ENCODE measurements around the gene IRS1. TPM values are rescaled to one million over a fixed set of nuclear protein-coding genes. Genes with fewer than 3 reads are reported as not detected.

The IRS1 gene
- polyA plus RNA-seq, 1 experiment: 13.0 TPM

DNA sequence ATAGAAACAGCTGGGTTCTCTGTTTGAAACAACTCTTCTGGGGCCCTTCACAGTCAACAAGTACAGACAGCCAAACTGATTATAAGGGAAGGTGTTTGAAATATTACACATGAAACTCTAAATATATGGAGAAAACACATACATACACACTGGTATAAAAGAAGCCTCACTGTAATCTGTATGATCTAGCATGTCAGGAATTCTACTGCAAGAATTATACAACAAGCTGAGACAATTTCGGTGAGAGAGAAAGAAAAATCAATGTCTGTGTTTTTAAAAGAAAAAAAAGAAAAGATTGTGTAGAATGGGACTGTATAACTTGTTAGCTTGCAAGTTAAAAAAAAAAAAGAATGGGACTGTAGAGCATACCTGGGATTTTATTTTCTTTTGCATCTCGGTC is 26.3 kb downstream of the IRS1 start:
- POLR2A ChIA-PET: no interaction called here
- CTCF ChIA-PET: no interaction called here
- TF ChIP-seq, protein P1, sequence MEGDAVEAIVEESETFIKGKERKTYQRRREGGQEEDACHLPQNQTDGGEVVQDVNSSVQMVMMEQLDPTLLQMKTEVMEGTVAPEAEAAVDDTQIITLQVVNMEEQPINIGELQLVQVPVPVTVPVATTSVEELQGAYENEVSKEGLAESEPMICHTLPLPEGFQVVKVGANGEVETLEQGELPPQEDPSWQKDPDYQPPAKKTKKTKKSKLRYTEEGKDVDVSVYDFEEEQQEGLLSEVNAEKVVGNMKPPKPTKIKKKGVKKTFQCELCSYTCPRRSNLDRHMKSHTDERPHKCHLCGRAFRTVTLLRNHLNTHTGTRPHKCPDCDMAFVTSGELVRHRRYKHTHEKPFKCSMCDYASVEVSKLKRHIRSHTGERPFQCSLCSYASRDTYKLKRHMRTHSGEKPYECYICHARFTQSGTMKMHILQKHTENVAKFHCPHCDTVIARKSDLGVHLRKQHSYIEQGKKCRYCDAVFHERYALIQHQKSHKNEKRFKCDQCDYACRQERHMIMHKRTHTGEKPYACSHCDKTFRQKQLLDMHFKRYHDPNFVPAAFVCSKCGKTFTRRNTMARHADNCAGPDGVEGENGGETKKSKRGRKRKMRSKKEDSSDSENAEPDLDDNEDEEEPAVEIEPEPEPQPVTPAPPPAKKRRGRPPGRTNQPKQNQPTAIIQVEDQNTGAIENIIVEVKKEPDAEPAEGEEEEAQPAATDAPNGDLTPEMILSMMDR (IDR thresholded peaks at IDR 0.05; ENCODE audit: insufficient read depth, low read depth, low read length): no peak
- no peaks in the 10 kb centered on the region for H3K27me3 ChIP-seq (ENCODE audit: control insufficient read depth, insufficient read depth, low read length)
- H3K4me3 ChIP-seq (ENCODE audit: low read depth, low read length): no peak overlapping the region
- no peak for DNase-seq (ENCODE audit: low read depth)
- peaks cover 2% of the 10 kb centered on the region; the same call in 1 of the 2 replicates for H3K36me3 ChIP-seq (ENCODE audit: control insufficient read depth, insufficient read depth, low read length)

DNA sequence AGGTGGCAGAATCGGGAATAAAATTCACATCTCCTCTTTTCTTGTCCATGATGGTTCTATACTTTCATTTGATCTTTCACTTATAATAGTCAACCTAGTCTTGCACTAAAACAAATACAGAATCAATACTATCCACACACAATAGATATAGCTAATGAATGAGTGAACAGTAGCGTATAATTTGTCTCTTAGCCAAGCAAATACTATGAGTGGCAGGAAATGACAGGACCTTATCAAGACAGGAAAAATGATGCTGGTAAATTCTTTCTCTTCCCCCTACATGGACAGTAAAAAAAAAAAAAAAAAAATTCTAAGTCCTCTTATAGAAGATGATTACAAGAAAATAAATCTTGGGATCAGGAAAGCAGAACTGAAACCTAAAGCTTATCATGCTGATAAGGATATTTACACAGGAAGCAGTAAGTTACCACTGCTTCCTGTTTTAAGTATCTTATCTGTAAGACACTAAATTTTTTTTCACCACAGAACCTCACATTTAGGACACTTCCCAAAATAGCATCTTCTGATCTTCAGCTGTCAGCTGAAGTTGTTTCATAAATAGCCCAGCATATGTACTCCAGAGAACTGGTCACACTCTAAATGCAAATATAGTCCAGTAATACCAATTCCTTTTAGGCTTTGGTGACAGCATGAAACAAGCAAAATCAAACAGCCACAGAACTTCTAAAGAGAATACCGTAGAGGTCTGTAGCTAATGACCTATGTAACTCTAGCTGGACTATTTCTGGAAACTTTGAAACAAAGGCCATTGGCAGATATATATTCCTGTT is 27.0 kb downstream of the IRS1 start:
- peaks cover 2% of the 10 kb centered on the region; the same call in 1 of the 2 replicates for H3K36me3 ChIP-seq (ENCODE audit: control insufficient read depth, insufficient read depth, low read length)
- POLR2A ChIA-PET: no interaction called here
- CTCF ChIA-PET: interaction anchor here (0.7 kb wide), 1 partner anchor 1776 kb away, joined by 3 read pairs; no protein-coding TSS in a partner anchor
- H3K4me3 ChIP-seq (ENCODE audit: low read depth, low read length): no peak overlapping the region
- no peaks in the 10 kb centered on the region for H3K27me3 ChIP-seq (ENCODE audit: control insufficient read depth, insufficient read depth, low read length)
- DNase-seq (ENCODE audit: low read depth): no peak
- TF ChIP-seq, protein P1 (IDR thresholded peaks at IDR 0.05; ENCODE audit: insufficient read depth, low read depth, low read length): no peak

DNA sequence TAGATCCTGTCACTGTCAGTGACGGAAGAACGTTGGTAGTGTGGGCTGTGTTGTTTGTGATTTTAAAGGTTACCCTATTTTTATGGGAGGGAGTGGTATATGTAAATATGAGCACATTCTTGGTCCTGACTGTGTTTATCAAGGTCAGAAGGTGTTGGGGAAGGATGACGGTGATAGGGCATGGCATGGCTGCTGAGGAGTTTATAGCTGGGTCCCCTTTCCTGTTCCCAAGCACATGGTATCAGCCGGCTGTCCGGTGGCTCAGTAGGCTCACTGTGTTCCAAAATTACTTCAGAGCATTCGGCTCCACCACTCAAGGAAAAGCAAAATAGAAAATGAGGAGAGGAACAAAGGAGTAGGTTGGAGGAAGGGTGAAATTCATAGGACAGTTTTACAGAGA is 28.6 kb downstream of the IRS1 start:
- H3K27me3 ChIP-seq (ENCODE audit: control insufficient read depth, insufficient read depth, low read length): no peaks in the 10 kb centered on the region
- DNase-seq (ENCODE audit: low read depth): no peak
- peaks cover 2% of the 10 kb centered on the region; the same call in 1 of the 2 replicates for H3K36me3 ChIP-seq (ENCODE audit: control insufficient read depth, insufficient read depth, low read length)
- CTCF ChIA-PET: no interaction called here
- POLR2A ChIA-PET: interaction anchor here (0.7 kb wide), 1 partner anchor 28 kb away, joined by 3 read pairs; no protein-coding TSS in a partner anchor
- no peak overlapping the region for H3K4me3 ChIP-seq (ENCODE audit: low read depth, low read length)
- TF ChIP-seq, protein P1 (IDR thresholded peaks at IDR 0.05; ENCODE audit: insufficient read depth, low read depth, low read length): no peak

DNA sequence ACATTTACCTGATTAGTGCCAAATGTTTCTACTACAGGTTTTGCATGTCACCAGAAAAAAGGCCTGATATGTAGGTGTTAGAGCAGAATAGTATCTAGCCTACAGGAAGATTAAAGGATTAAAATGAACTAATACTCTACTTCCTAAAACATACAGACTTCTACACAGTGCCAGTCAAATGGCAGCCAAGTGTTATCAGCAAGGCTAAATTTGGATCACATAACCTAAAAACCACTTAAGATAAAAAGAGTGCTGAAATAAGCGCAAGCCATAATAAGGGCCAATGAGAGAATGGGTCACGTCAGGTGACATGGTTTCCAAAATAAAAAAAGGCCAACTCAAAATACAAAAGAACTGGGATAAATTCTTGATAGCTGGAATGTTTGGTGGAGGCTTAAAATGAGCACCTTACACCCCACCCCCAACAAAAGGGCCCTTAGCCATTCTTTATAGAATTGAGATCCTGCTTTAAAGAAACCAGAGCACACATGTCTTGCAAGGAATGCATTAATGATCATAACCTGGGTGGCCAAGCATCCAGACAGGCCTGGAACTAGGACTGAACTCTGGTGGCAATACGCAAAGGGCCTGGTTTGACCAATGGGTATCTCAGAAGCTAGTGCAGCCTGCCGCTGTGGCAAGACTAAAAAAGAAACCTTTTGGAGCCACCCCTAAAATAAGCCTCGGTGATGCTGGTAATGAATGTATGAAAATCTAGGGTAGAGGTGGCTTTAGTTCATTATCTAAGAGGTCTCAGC is 32.4 kb downstream of the IRS1 start:
- no peak overlapping the region for H3K4me3 ChIP-seq (ENCODE audit: low read depth, low read length)
- ChIA-PET CTCF (interaction anchor here (1.2 to 1.3 kb wide), 2 partner anchors 12 to 29 kb away, joined by 3 read pairs; no protein-coding TSS in a partner anchor), POLR2A (interaction anchor here (0.6 kb wide), 1 partner anchor 643 kb away, joined by 3 read pairs; no protein-coding TSS in a partner anchor)
- peaks cover 3% of the 10 kb centered on the region for H3K36me3 ChIP-seq (ENCODE audit: control insufficient read depth, insufficient read depth, low read length)
- TF ChIP-seq, protein P1 (IDR thresholded peaks at IDR 0.05; ENCODE audit: insufficient read depth, low read depth, low read length): no peak
- H3K27me3 ChIP-seq (ENCODE audit: control insufficient read depth, insufficient read depth, low read length): no peaks in the 10 kb centered on the region
- DNase-seq (ENCODE audit: low read depth): no peak
